ENCODE data around the gene NUDT14.
A peak's percentile ranks its signal among the peaks of the same experiment; 100 is the strongest.

The NUDT14 gene

GRCh38 chr14:105228562-105228961 is 47.5 kb upstream of the NUDT14 start (continued):
- no peak for TF ChIP-seq ZBTB10 (tag by site-specific recombination; IDR thresholded peaks at IDR 0.05)
- TF ChIP-seq ZBTB21 (tag by site-specific recombination; IDR thresholded peaks at IDR 0.05) = no peak
- TF ChIP-seq HOXD13 (CRISPR knock-in tag; IDR thresholded peaks at IDR 0.05; ENCODE audit: borderline replicate concordance) = no peak
- no peak for TF ChIP-seq ZNF610 (tag by site-specific recombination; IDR thresholded peaks at IDR 0.05; ENCODE audit: borderline replicate concordance)

GRCh38 chr14:105227346-105227745 is 46.2 kb upstream of the NUDT14 start:
- no peak for TF ChIP-seq GLIS1 (tag by site-specific recombination; IDR thresholded peaks at IDR 0.05)
- no peak for TF ChIP-seq ZNF571 (tag by site-specific recombination; IDR thresholded peaks at IDR 0.05)
- no peak for TF ChIP-seq TCF7L2 (IDR thresholded peaks at IDR 0.05; ENCODE audit: borderline replicate concordance, low read depth, low read length)
- no peak for TF ChIP-seq ZNF776 (tag by site-specific recombination; IDR thresholded peaks at IDR 0.05; ENCODE audit: borderline replicate concordance)
- no peak for TF ChIP-seq ZNF48 (tag by site-specific recombination; IDR thresholded peaks at IDR 0.05)
- no peak for TF ChIP-seq ZNF626 (tag by site-specific recombination; IDR thresholded peaks at IDR 0.05)
- no peak for TF ChIP-seq ZXDB (tag by site-specific recombination; IDR thresholded peaks at IDR 0.05)
- no peak for TF ChIP-seq REPIN1 (tag by site-specific recombination; IDR thresholded peaks at IDR 0.05; ENCODE audit: low read depth)
- H3K4me3 ChIP-seq (ENCODE audit: low read depth, low read length) = no peak overlapping the region
- CTCF ChIA-PET = interaction anchor here (0.7 kb wide), 1 partner anchor 55 kb away, joined by 3 read pairs; no protein-coding TSS in a partner anchor
- peaks cover 9 to 42% of the 10 kb centered on the region in 2 experiments; a peak in 2 of 3 replicates for H3K36me3 ChIP-seq (ENCODE audit: control insufficient read depth in 2 of 2, insufficient read depth in 1 of 2, low read length in 2 of 2)
- H3K9me3 ChIP-seq (ENCODE audit: control insufficient read depth, insufficient read depth, low read depth, low read length) = no peaks in the 10 kb centered on the region
- POLR2A ChIA-PET = no interaction called here
- H3K27ac ChIP-seq (ENCODE audit: extremely low read depth, low read depth, low read length) = peak overlapping the region; percentile 16; the same call in 1 of the 2 replicates
- H3K4me1 ChIP-seq (ENCODE audit: control insufficient read depth, insufficient read depth, low read length) = no peaks in the 10 kb centered on the region

GRCh38 chr14:105226198-105226597 is 45.1 kb upstream of the NUDT14 start:
- CTCF ChIA-PET = no interaction called here
- no peak overlapping the region for H3K27ac ChIP-seq (ENCODE audit: extremely low read depth, low read depth, low read length)
- no peaks in the 10 kb centered on the region for H3K9me3 ChIP-seq (ENCODE audit: control insufficient read depth, insufficient read depth, low read depth, low read length)
- no peak overlapping the region for H3K4me3 ChIP-seq (ENCODE audit: low read depth, low read length)
- peaks cover 9 to 50% of the 10 kb centered on the region in 2 experiments; a peak in 2 of 3 replicates for H3K36me3 ChIP-seq (ENCODE audit: control insufficient read depth in 2 of 2, insufficient read depth in 1 of 2, low read length in 2 of 2)
- POLR2A ChIA-PET = interaction anchor here (0.6 kb wide), 1 partner anchor 98 kb away, joined by 6 read pairs; no protein-coding TSS in a partner anchor
- no peak for TF ChIP-seq ZNF335 (tag by site-specific recombination; conservative IDR thresholded peaks at IDR 0.05)
- H3K4me1 ChIP-seq (ENCODE audit: control insufficient read depth, insufficient read depth, low read length) = no peaks in the 10 kb centered on the region

GRCh38 chr14:105224845-105225570 is 43.9 kb upstream of the NUDT14 start:
- ChIA-PET CTCF (interaction anchor here (0.6 to 2.1 kb wide), 3 partner anchors 19 to 27 kb away, joined by 4 read pairs; no protein-coding TSS in a partner anchor), POLR2A (interaction anchor here (1.1 kb wide), 1 partner anchor 11 kb away, joined by 3 read pairs; no protein-coding TSS in a partner anchor)
- no peaks in the 10 kb centered on the region for H3K9me3 ChIP-seq (ENCODE audit: control insufficient read depth, insufficient read depth, low read depth, low read length)

More at GRCh38 chr14:105224845-105225570, 43.9 kb upstream of the NUDT14 start:
- Histone ChIP-seq H3K27ac (ENCODE audit: extremely low read depth, low read depth, low read length) (no peak overlapping the region), H3K4me1 (ENCODE audit: control insufficient read depth, insufficient read depth, low read length) (no peaks in the 10 kb centered on the region), H3K4me3 (ENCODE audit: low read depth, low read length) (no peak overlapping the region), H3K36me3 (ENCODE audit: control insufficient read depth in 2 of 2, insufficient read depth in 1 of 2, low read length in 2 of 2) (peaks cover 9 to 62% of the 10 kb centered on the region in 2 experiments; a peak in 2 of 3 replicates)
- TF ChIP-seq ZNF513 (tag by site-specific recombination; IDR thresholded peaks at IDR 0.05) (no peak), KLF9 (tag by site-specific recombination; IDR thresholded peaks at IDR 0.05; ENCODE audit: low read depth) (0 out of 2 replicates have a peak, but pooled peaks have one; percentile 30)

Measured in HEK293 (cell line).